ENCODE data around the gene RFC1.

RFC1 gene

GRCh38 chr4:39335566-39335965, 30.6 kb downstream of the RFC1 start:
- H3K36me3 ChIP-seq, result peaks cover 12% of the 10 kb centered on the region
- H3K27me3 ChIP-seq (ENCODE audit: insufficient read depth, low read depth, severe bottlenecking), result no peaks in the 10 kb centered on the region
- no peak for DNase-seq
- TF ChIP-seq CTCF (IDR thresholded peaks at IDR 0.05; ENCODE audit: low read depth, low read length), result no peak
- no peak overlapping the region for H3K27ac ChIP-seq
- H3K4me3 ChIP-seq (ENCODE audit: low read depth, low read length), result no peak overlapping the region
- no peaks in the 10 kb centered on the region for H3K9me3 ChIP-seq (ENCODE audit: severe bottlenecking)

GRCh38 chr4:39331191-39331590, 35.0 kb downstream of the RFC1 start:
- Histone ChIP-seq H3K4me3 (ENCODE audit: low read depth, low read length) (no peak overlapping the region), H3K27me3 (ENCODE audit: insufficient read depth, low read depth, severe bottlenecking) (no peaks in the 10 kb centered on the region), H3K27ac (no peak overlapping the region), H3K9me3 (ENCODE audit: severe bottlenecking) (no peaks in the 10 kb centered on the region), H3K36me3 (peaks cover 20% of the 10 kb centered on the region)
- no peak for TF ChIP-seq CTCF (IDR thresholded peaks at IDR 0.05; ENCODE audit: low read depth, low read length)
- no peak for DNase-seq

- no peak for TF ChIP-seq CTCF (IDR thresholded peaks at IDR 0.05; ENCODE audit: low read depth, low read length)
- H3K9me3 ChIP-seq (ENCODE audit: severe bottlenecking), result no peaks in the 10 kb centered on the region
- H3K36me3 ChIP-seq, result peaks cover 28% of the 10 kb centered on the region
- no peak overlapping the region for H3K27ac ChIP-seq
- no peak overlapping the region for H3K4me3 ChIP-seq (ENCODE audit: low read depth, low read length)
- DNase-seq, result no peak
- no peaks in the 10 kb centered on the region for H3K27me3 ChIP-seq (ENCODE audit: insufficient read depth, low read depth, severe bottlenecking)
Measured at GRCh38 chr4:39330353-39330752, 35.8 kb downstream of the RFC1 start.

GRCh38 chr4:39326468-39326977, 39.6 kb downstream of the RFC1 start:
- no peaks in the 10 kb centered on the region for H3K9me3 ChIP-seq (ENCODE audit: severe bottlenecking)
- TF ChIP-seq CTCF (IDR thresholded peaks at IDR 0.05; ENCODE audit: low read depth, low read length), result no peak
- DNase-seq, result no peak
- no peak overlapping the region for H3K4me3 ChIP-seq (ENCODE audit: low read depth, low read length)
- peaks cover 52% of the 10 kb centered on the region for H3K36me3 ChIP-seq
- no peak overlapping the region for H3K27ac ChIP-seq
- no peaks in the 10 kb centered on the region for H3K27me3 ChIP-seq (ENCODE audit: insufficient read depth, low read depth, severe bottlenecking)

GRCh38 chr4:39324897-39325613, 41.1 kb downstream of the RFC1 start:
- Histone ChIP-seq H3K27ac (no peak overlapping the region), H3K9me3 (ENCODE audit: severe bottlenecking) (no peaks in the 10 kb centered on the region), H3K27me3 (ENCODE audit: insufficient read depth, low read depth, severe bottlenecking) (no peaks in the 10 kb centered on the region), H3K4me3 (ENCODE audit: low read depth, low read length) (no peak overlapping the region), H3K36me3 (peaks cover 64% of the 10 kb centered on the region)
- TF ChIP-seq CTCF (IDR thresholded peaks at IDR 0.05; ENCODE audit: low read depth, low read length), result no peak
- DNase-seq, result no peak

GRCh38 chr4:39324446-39324845, 41.7 kb downstream of the RFC1 start:
- no peak overlapping the region for H3K4me3 ChIP-seq (ENCODE audit: low read depth, low read length)
- no peaks in the 10 kb centered on the region for H3K27me3 ChIP-seq (ENCODE audit: insufficient read depth, low read depth, severe bottlenecking)
- H3K9me3 ChIP-seq (ENCODE audit: severe bottlenecking), result no peaks in the 10 kb centered on the region
- DNase-seq, result no peak
- no peak overlapping the region for H3K27ac ChIP-seq
- TF ChIP-seq CTCF (IDR thresholded peaks at IDR 0.05; ENCODE audit: low read depth, low read length), result no peak
- H3K36me3 ChIP-seq, result peaks cover 70% of the 10 kb centered on the region
